Jurkat, Clone E6-1 (cell line): ENCODE data around the gene CELF1.
"Not testable (repeated sequence)": the region's sequence is repeated elsewhere in the genome, so short reads cannot be mapped to it uniquely, and the experiment has no call there.

Experiments used
- DNase-seq: peaks from one replicate; pipeline ENCODE4 v3.0.0-alpha.2; 2011; ENCODE audit warnings: low read depth, low spot score
- H3K4me3 ChIP-seq: 2 replicates; pipeline ENCODE4 v1.5.1; 2011; ENCODE audit warnings: mild to moderate bottlenecking, low read length, control low read depth, moderate library complexity

Gene CELF1

GRCh38 chr11:47468598-47469214, 84.2 kb downstream of the CELF1 start:
- H3K4me3 ChIP-seq, result no peak overlapping the region
- no peak for DNase-seq

- DNase-seq, result no peak
These were observed 85.6 kb downstream of the CELF1 start for GRCh38 chr11:47467357-47467756.

GRCh38 chr11:47466701-47467250, 86.2 kb downstream of the CELF1 start:
- DNase-seq, result no peak
- H3K4me3 ChIP-seq, result no peak overlapping the region

More at GRCh38 chr11:47467357-47467756, 85.6 kb downstream of the CELF1 start:
- no peak overlapping the region for H3K4me3 ChIP-seq

GRCh38 chr11:47466201-47466600, 86.7 kb downstream of the CELF1 start:
- H3K4me3 ChIP-seq, result no peak overlapping the region
- DNase-seq, result no peak

- DNase-seq, result no peak
- H3K4me3 ChIP-seq, result no peak overlapping the region
These were observed 88.4 kb downstream of the CELF1 start for GRCh38 chr11:47464483-47464882.

GRCh38 chr11:47461876-47462275, 91.1 kb downstream of the CELF1 start:
- no peak overlapping the region for H3K4me3 ChIP-seq
- no peak for DNase-seq

- DNase-seq, result no peak
- H3K4me3 ChIP-seq, result no peak overlapping the region
These were observed 92.2 kb downstream of the CELF1 start for GRCh38 chr11:47460571-47461235.

- peak; percentile 84 for DNase-seq
- not testable (repeated sequence) for H3K4me3 ChIP-seq
These were observed 98.7 kb downstream of the CELF1 start for GRCh38 chr11:47454258-47454671.

- no peak for DNase-seq
- no peak overlapping the region for H3K4me3 ChIP-seq
These were observed 99.6 kb downstream of the CELF1 start for GRCh38 chr11:47453365-47453764.

- H3K4me3 ChIP-seq, result no peak overlapping the region
- DNase-seq, result no peak
These were observed 100.9 kb downstream of the CELF1 start for GRCh38 chr11:47451990-47452389.

- no peak overlapping the region for H3K4me3 ChIP-seq
- DNase-seq, result no peak
These were observed 101.5 kb downstream of the CELF1 start for GRCh38 chr11:47451436-47451835.

GRCh38 chr11:47449541-47449940, 103.4 kb downstream of the CELF1 start:
- DNase-seq, result no peak
- H3K4me3 ChIP-seq, result no peak overlapping the region

- no peak for DNase-seq
- H3K4me3 ChIP-seq, result no peak within 1 kb of the TSS
These were observed 104.1 kb downstream of the CELF1 start, which contains the start of gene RAPSN for GRCh38 chr11:47448566-47449427. RAPSN (minus strand) TSS chr11:47449136; CDS start chr11:47448964, 172 bp downstream.

GRCh38 chr11:47447906-47448305, 105.0 kb downstream of the CELF1 start:
- no peak overlapping the region for H3K4me3 ChIP-seq
- no peak for DNase-seq

- DNase-seq, result no peak
- no peak overlapping the region for H3K4me3 ChIP-seq
These were observed 106.1 kb downstream of the CELF1 start for GRCh38 chr11:47446833-47447232.

GRCh38 chr11:47445840-47446239, 107.1 kb downstream of the CELF1 start:
- no peak for DNase-seq
- H3K4me3 ChIP-seq, result no peak overlapping the region

- DNase-seq, result peak; percentile 44
These were observed 109.1 kb downstream of the CELF1 start for GRCh38 chr11:47443817-47444216.

GRCh38 chr11:47443028-47443700, 109.8 kb downstream of the CELF1 start:
- peak; percentile 86 for DNase-seq
- H3K4me3 ChIP-seq, result peak overlapping the region; percentile 35

More at GRCh38 chr11:47443817-47444216, 109.1 kb downstream of the CELF1 start:
- peak overlapping the region; percentile 35 for H3K4me3 ChIP-seq

GRCh38 chr11:47442514-47442913, 110.4 kb downstream of the CELF1 start:
- no peak for DNase-seq
- no peak overlapping the region for H3K4me3 ChIP-seq
